CD4-positive, alpha-beta T cell treated with Interleukin-17A for 4 hours (primary cell): ENCODE results near the gene SELENOO.

Source experiments
- DNase-seq: peaks from one replicate; pipeline ENCODE4 v3.0.0-alpha.2; 2020; ENCODE audit warnings: mixed read lengths

Gene SELENOO

DNA sequence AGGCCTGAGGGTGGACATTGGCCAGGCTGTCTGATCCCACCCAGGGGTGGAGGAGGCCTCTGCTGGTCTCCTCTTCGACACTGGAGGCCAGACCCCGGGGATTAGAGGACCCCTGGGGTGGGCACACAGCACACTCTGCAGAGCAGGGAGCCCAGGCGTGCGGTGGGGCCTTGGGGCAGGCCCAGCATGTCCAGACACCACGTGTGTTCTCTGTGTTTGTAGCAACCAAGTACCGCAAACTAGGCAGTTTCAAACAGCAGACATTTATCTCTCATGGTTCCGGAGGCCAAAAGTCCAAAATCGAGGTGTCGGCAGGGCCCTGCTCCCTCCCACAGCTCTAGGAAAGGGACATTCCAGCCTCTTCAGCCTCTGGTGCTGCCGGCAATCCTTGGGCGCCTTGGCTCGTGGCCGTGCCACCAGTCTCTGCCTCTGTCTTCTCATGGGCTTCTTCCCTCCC, 28.8 kb upstream of the SELENOO start:
- no peak for DNase-seq

- no peak for DNase-seq
These were observed 27.4 kb upstream of the SELENOO start for GRCh38 chr22:50173311-50173982.

DNA sequence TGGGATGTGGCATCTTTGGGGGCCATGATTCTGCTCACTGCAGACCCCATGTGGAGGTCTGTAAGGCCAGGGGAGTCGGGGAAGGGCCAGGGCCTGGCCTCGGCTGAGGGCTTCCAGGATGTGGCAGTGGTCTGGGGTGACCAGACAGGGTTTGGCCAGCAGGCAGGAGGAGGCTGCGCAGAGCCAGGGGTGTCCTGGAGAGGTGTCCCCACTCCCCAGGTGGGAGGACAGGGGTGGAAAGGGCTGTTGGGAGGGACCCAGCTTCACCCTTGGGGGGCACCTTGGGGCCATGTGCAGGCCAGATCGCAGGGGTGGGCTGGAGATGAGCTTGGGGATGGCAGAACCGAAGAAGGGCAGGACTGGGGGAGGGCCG, 26.8 kb upstream of the SELENOO start:
- no peak for DNase-seq

GRCh38 chr22:50174382-50175190, 26.2 kb upstream of the SELENOO start:
- no peak for DNase-seq

GRCh38 chr22:50175191-50175461, 25.7 kb upstream of the SELENOO start:
- no peak for DNase-seq

DNA sequence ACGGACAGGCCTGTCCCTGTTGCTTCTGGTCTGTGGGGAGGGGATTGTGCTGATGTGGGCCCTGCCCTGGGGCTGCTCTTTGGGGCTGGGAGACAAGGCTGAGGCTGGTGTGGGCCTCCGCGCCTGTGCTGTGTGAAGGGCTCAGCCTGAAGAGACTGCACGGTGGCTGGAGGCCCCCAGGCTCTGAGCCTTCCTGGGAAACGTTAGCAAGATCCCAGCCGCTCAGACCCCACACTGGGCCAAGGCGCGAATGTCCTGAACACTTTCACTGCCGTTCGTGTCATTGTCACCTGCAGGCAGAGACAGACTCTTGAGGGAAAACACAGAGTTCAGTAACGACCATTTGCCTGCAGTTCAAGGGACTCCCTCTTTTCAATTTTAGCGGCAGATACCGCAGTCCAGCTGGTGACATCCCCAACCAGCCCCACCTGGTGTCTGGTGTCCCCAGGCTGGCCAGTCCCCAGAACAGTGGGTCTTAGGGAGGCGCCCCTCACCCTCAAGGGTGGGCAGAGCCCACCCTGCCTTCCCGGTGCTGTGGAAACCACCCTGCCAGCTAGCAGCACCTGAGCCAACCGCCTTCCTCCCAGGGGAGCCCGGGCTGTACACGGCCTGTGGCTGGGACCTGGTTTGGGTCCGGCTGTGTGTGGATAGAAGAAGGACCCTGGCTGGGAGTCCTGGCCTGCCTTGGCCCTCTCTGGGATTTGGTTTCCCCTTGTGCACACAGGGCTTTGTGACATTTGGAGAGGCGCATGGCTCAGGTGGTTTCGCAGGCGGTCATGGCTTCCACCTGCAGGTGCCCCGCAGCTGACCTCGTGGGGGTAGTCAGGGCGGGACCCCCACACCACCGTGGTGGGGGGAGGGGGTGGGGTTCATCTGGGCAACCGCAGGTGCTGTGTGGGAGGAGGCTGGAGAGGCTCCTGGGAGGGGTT, 24.6 kb upstream of the SELENOO start:
- no peak for DNase-seq

DNA sequence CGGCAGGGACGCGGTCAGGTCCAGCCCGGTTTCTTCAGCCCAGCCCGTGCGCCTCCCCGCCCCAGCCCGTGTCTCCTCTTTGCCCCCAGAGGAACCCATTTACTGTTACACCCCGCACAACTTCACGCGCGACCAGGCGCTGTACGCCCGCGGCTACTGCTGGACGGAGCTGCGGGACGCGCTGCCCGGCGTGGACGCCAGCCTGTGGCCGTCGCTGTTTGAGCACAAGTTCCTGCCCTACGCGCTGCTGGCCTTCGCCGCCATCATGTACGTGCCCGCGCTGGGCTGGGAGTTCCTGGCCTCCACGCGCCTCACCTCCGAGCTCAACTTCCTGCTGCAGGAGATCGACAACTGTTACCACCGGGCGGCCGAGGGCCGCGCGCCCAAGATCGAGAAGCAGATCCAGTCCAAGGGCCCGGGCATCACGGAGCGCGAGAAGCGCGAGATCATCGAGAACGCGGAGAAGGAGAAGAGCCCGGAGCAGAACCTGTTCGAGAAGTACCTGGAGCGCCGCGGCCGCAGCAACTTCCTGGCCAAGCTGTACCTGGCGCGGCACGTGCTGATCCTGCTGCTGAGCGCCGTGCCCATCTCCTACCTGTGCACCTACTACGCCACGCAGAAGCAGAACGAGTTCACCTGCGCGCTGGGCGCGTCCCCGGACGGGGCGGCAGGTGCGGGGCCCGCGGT, 23.8 kb upstream of the SELENOO start:
- DNase-seq, result no peak

- DNase-seq, result no peak
These were observed 23.0 kb upstream of the SELENOO start for GRCh38 chr22:50177537-50178470.

- no peak for DNase-seq
These were observed 22.3 kb upstream of the SELENOO start for GRCh38 chr22:50178471-50178864.

DNA sequence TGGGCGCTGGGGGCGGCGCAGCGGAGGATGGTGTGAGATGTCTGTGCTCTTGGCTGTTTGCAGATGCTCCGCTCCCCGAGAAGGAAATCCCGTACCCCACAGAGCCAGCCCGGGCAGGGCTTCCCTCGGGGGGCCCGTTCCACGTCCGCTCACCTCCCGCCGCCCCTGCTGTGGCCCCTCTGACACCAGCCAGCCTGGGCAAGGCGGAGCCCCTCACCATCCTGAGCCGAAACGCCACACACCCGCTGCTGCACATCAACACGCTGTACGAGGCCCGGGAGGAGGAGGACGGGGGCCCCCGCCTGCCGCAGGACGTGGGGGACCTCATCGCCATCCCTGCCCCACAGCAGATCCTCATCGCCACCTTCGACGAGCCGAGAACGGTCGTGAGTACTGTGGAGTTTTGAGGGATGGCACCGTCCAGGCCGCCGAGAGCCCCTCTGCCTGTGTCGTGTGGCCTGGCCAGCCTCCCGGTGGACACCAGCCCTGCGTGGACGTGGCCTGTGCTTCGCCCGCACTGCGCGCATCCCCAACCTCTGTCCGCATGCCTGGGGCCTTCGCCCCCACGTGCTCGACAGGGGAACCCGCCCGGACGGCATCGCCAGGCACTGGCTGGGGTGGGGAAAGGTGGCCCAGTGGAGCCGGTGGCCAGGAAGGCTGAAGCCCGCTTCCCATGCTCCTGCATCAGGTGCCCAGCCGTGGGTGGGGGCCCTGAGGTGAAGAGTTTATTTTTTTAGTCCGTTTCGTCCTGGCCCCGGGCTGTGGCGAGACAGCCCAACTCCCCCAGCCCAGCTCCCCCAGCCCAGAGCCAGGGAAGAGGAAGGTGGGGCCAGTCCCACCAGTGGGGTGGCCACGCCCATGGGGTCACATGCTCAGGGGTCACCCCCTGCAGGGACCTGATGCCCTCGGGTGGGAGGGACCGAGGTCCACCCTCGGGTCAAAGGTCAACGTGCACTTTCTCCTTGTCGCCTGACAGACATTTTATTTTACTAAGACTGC, 21.6 kb upstream of the SELENOO start:
- no peak for DNase-seq

- no peak for DNase-seq
These were observed 20.7 kb upstream of the SELENOO start for GRCh38 chr22:50179937-50180726.

GRCh38 chr22:50180727-50181521, 19.9 kb upstream of the SELENOO start:
- no peak for DNase-seq

DNA sequence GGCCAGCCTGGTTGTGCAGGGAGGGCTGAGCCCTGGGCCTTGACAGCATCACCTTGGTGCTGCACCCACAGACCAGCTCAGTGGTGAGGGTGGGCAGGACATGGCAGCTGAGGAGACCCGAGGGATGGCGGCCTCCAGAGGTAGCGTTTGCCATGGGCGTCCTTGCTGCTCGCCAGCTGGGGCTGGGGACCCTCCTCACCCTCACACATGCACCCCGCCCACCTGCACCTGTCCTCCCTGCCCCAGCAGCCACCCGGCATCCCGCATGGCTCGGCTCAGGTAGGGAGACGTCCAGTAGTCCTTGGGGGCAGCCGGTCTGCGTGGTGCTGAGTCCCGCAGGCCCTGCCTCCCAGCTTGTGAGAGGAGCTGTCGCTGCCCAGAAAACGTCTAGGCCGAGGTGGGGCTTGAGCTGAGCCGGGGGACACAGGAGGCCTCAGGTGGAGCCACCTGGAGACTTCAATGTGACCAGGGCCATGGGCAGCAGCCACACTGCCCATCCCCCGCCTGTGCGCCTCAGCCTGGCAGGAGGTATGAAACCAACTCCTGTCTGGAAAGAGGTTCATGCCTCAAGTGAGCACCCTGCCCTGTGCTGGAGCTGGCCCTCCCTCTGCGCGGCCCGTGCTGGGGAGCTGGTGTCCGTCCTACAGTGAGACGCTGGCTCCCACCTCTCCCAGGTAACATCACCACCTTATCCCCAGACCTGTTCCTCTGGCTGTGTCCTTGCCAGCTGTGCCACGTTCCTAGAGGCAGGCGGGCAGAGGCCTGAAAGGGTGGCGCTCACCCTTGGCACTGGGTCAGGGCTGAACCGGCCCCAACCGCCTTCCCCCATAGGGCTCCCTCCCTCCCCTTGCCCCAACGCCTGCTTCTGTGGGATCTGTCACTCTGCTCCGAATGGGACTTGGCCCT, 18.4 kb upstream of the SELENOO start:
- no peak for DNase-seq

- DNase-seq, result no peak
These were observed 17.5 kb upstream of the SELENOO start for GRCh38 chr22:50183141-50183971.

DNA sequence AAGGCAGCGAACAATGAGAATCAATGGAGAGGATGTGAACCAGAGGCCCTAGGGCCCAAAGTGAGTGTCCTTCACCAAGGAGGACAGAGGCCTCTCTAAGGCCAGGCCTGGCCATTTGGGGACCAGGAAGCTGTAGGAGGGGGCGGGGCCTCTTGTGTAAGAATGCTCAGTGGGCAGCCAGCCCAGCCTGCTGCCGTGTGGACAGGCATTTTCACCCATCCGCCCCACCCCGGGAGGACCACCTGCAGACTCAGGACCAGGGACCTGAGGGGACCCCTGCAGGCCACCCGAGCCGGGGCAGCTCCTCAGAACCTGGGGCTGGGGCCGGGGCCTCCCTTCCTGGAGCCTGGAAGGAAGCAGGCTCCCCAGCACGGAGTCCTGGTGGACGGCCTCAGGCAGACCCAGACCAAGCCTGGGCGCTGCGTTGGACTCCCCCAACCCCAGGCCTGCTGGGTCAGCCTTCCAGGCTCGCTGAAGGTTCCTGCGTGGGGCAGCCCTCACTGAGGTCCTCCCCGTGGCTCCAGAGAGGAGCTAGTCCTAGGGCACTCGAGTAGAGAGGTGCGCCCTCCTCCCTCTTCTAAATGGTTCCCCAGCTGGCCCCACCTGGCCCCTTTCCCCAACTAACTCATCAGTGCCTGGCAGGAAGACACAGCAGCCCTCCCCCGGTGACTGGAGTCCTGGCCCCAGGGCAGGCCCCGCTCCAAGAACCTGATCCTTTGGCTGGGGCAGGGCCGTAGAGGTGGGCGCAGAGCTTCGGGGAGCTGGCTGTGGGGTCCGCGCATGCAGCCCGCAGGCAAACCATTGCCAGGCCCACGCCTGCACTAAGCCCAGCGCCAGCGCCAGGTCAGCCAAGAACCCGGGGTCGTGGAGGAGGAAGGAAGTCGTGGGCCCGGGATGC, 16.6 kb upstream of the SELENOO start:
- DNase-seq, result no peak
